Lower lobe of right lung (tissue), 2 donors: Measurements from ENCODE around the gene CTBP1. TPM values are rescaled to one million over a fixed set of nuclear protein-coding genes. Genes with fewer than 3 reads are reported as not detected.

ENCODE experiments used
- ATAC-seq, 2 donors: fragments of 200-7000 bp; cut with Tn5 transposase; one replicate each; pipeline ENCODE4 v1.9.1; 2020 to 2022; ENCODE audit warnings: mild to moderate bottlenecking in 2 of 2, moderate library complexity in 2 of 2
- DNase-seq: peaks from one replicate; pipeline ENCODE4 v3.0.0-alpha.2; 2020
- H3K27ac ChIP-seq: fragments of 200-600 bp; one replicate; pipeline ENCODE4 v1.8.0; 2022
- H3K27me3 ChIP-seq: fragments of 200-600 bp; one replicate; pipeline ENCODE4 v1.8.0; 2022; ENCODE audit warnings: low read depth
- H3K36me3 ChIP-seq: fragments of 200-600 bp; one replicate; pipeline ENCODE4 v1.8.0; 2022; ENCODE audit warnings: mild to moderate bottlenecking
- H3K4me1 ChIP-seq: fragments of 200-600 bp; one replicate; pipeline ENCODE4 v1.8.0; 2022
- H3K4me3 ChIP-seq: fragments of 200-600 bp; one replicate; pipeline ENCODE4 v1.8.0; 2022; ENCODE audit warnings: mild to moderate bottlenecking
- H3K9me3 ChIP-seq: fragments of 200-600 bp; one replicate; pipeline ENCODE4 v1.8.0; 2022
- CTCF ChIP-seq: fragments of 200-600 bp; IDR thresholded peaks from one replicate; pipeline ENCODE4 v1.8.0; 2022; ENCODE audit warnings: antibody characterized with exemption, mild to moderate bottlenecking
- intact Hi-C: fragments of 100-400 bp; cut with DNase I; formaldehyde crosslinking; loops from one replicate; pipeline ENCODE4 v1.11.0; 2022
- total RNA-seq: library from RNA; stranded (reverse); fragmentation: NEBNext Ultra II Directional; extraction: Animal tissue kit (Norgen Biotek cat#: 25700); gene quantifications from one replicate; pipeline ENCODE4 v1.2.1, GENCODE V29; 2021
- donor health status: DM: no; HTN: yes; CAD: no; lungs with severe emphysema.

The CTBP1 gene
- total RNA-seq, 1 donor from 2014 or later, result 165 TPM

- Histone ChIP-seq H3K27me3 (no peaks in the 10 kb centered on the region), H3K27ac (no peak overlapping the region), H3K4me3 (no peak overlapping the region), H3K4me1 (peaks cover 17% of the 10 kb centered on the region), H3K9me3 (no peaks in the 10 kb centered on the region), H3K36me3 (no peaks in the 10 kb centered on the region)
- ATAC-seq (peak in 1 of 2 donors; percentile 52), DNase-seq (no peak)
- no peak for TF ChIP-seq CTCF
- intact Hi-C loops, result no loop called here
Measured at GRCh38 chr4:1187182-1187581, 61.7 kb downstream of the CTBP1 start.

- H3K36me3 ChIP-seq, result no peaks in the 10 kb centered on the region
- no peak for TF ChIP-seq CTCF
- DNase-seq, result no peak
- peak overlapping the region; percentile 15 for H3K4me3 ChIP-seq
- H3K27ac ChIP-seq, result no peak overlapping the region
- peaks cover 8% of the 10 kb centered on the region for H3K4me1 ChIP-seq
- intact Hi-C loops, result no loop called here
- no peaks in the 10 kb centered on the region for H3K9me3 ChIP-seq
- H3K27me3 ChIP-seq, result no peaks in the 10 kb centered on the region
- peak in 1 of 2 donors; percentile 37 for ATAC-seq
Measured at GRCh38 chr4:1183985-1184773, 64.8 kb downstream of the CTBP1 start.

DNA sequence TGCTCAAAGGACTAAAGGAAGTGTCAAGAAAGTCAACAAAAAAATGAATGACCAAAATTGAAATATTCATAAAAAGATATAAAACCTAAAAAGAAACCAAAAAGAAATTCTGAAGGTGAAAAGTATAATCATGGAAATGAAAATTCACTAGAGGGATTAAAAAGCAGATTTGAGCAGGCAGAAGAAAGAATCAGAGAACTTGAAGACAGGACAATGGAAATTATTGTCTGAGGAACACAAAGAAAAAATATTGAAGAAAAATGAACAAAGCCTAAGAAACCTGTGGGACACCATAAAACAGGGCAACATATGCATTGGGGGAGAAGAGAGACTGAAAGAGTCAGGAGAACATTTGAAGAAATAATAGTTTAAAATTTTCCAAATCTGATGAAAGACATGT lies 66.6 kb downstream of the CTBP1 start:
- Histone ChIP-seq H3K4me3 (no peak overlapping the region), H3K36me3 (no peaks in the 10 kb centered on the region), H3K27me3 (no peaks in the 10 kb centered on the region), H3K27ac (no peak overlapping the region), H3K4me1 (peaks cover 8% of the 10 kb centered on the region), H3K9me3 (no peaks in the 10 kb centered on the region)
- TF ChIP-seq CTCF, result no peak
- no peak for ATAC-seq
- intact Hi-C loops, result no loop called here
- no peak for DNase-seq

GRCh38 chr4:1180663-1181062 lies 68.3 kb downstream of the CTBP1 start:
- Histone ChIP-seq H3K36me3 (no peaks in the 10 kb centered on the region), H3K27ac (no peak overlapping the region), H3K4me3 (no peak overlapping the region), H3K27me3 (no peaks in the 10 kb centered on the region), H3K4me1 (no peaks in the 10 kb centered on the region), H3K9me3 (no peaks in the 10 kb centered on the region)
- DNase-seq (no peak), ATAC-seq (no peak)
- no peak for TF ChIP-seq CTCF
- intact Hi-C loops, result no loop called here

- Histone ChIP-seq H3K4me1 (no peaks in the 10 kb centered on the region), H3K27me3 (no peaks in the 10 kb centered on the region), H3K36me3 (no peaks in the 10 kb centered on the region), H3K9me3 (no peaks in the 10 kb centered on the region), H3K27ac (no peak overlapping the region), H3K4me3 (no peak overlapping the region)
- DNase-seq (no peak), ATAC-seq (no peak)
- no peak for TF ChIP-seq CTCF
- intact Hi-C loops, result no loop called here
Measured at GRCh38 chr4:1179976-1180375, 69.0 kb downstream of the CTBP1 start.
